HAP-1 (cell line): Measurements from ENCODE around the gene KIF19.
A peak's percentile ranks its signal among the peaks of the same experiment; 100 is the strongest.

Experiments
- DNase-seq, 2 experiments: peaks; one replicate each; pipeline ENCODE4 v3.0.0-alpha.2; 2016 to 2020; ENCODE audit warnings: low spot score in 2 of 2
- H3K27me3 ChIP-seq: fragments of 250-450 bp; sonication (Bioruptor Pico); 2 replicates; pipeline ENCODE4 v1.5.1; 2020; ENCODE audit warnings: low read depth, mild to moderate bottlenecking, moderate library complexity
- H3K36me3 ChIP-seq: fragments of 250-450 bp; sonication (Bioruptor Pico); replicated peaks from 2 replicates; pipeline ENCODE4 v1.5.1; 2020; ENCODE audit warnings: mild to moderate bottlenecking
- H3K4me1 ChIP-seq: fragments of 250-450 bp; sonication (Bioruptor Pico); 2 replicates; pipeline ENCODE4 v1.5.1; 2020; ENCODE audit warnings: mild to moderate bottlenecking
- H3K4me3 ChIP-seq: fragments of 250-450 bp; sonication (Bioruptor Pico); 2 replicates; pipeline ENCODE4 v1.5.1; 2020; ENCODE audit warnings: mild to moderate bottlenecking, moderate library complexity
- H3K9me3 ChIP-seq: fragments of 250-450 bp; sonication (Bioruptor Pico); 2 replicates; pipeline ENCODE4 v1.5.1; 2020; ENCODE audit warnings: mild to moderate bottlenecking, moderate library complexity
- in situ Hi-C: fragments of 300-500 bp; cut with MboI; formaldehyde crosslinking; loops from 3 replicates; pipeline ENCODE4 v1.14.3; 2020; ENCODE audit warnings: low sequenced_read_pairs, inconsistent platforms, mixed read lengths

KIF19 gene

DNA sequence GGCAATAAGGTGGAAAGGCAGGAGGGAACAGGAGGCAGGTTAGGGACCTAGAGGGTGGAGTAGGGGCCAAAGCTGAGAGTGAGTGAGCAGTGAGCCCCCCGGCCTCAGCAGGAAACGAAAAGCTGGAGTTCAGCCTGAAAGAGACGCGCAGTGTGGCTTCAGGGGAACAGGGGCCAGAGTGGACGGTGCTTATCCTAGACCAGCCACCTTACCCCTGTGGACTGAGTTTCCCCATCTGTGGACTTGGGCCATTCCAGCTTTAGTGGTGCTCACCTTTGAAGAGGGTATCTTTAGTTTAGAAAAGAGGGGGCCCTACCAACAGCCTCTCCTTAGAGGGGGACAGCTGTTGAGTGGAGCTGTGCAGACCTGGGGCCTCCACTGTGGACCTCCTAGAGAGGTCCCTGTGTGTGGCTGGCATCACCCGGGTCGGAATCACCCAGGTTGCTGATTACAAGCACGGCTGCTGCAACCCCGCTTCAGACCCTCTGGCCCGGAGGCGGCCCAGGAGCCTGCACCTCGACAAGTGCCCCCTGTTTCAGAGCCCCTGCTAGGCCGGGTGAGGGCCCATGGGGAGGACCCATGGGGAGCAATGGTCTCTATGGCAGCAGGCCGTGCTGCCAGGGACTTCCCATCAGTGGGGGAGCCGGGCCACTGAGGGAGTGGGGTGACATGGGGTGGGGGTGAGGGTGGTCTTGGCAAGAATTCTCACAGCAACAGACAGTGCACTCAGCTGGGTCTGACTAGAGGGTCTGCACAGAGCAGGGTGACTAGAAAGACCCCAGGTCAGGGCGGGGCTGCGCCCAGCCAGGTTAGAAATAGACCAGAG lies 43.9 kb downstream of the KIF19 start:
- DNase-seq: no peak
- Histone ChIP-seq H3K27me3 (0 out of 2 replicates have a peak, but pooled peaks cover 3% of the 10 kb centered on the region), H3K36me3 (no peaks in the 10 kb centered on the region), H3K4me3 (no peak overlapping the region), H3K4me1 (no peaks in the 10 kb centered on the region), H3K9me3 (no peaks in the 10 kb centered on the region)
- in situ Hi-C loops: no loop called here

DNA sequence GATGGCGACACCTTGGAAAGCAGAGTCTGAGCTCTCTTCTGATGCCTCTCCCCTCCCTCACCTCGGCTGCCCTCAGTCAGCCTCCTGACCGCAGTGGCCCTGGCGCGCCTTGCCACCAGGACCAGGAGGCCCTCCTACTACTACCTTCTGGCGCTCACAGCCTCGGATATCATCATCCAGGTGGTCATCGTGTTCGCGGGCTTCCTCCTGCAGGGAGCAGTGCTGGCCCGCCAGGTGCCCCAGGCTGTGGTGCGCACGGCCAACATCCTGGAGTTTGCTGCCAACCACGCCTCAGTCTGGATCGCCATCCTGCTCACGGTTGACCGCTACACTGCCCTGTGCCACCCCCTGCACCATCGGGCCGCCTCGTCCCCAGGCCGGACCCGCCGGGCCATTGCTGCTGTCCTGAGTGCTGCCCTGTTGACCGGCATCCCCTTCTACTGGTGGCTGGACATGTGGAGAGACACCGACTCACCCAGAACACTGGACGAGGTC lies 45.7 kb downstream of the KIF19 start:
- H3K36me3 ChIP-seq: no peaks in the 10 kb centered on the region
- H3K27me3 ChIP-seq: peaks cover 8% of the 10 kb centered on the region; the same call in 1 of the 2 replicates
- no peaks in the 10 kb centered on the region for H3K4me1 ChIP-seq
- in situ Hi-C loops: no loop called here
- no peaks in the 10 kb centered on the region for H3K9me3 ChIP-seq
- no peak overlapping the region for H3K4me3 ChIP-seq
- DNase-seq: no peak

GRCh38 chr17:74372426-74372825 lies 46.4 kb downstream of the KIF19 start:
- Histone ChIP-seq H3K4me1 (no peaks in the 10 kb centered on the region), H3K4me3 (no peak overlapping the region), H3K27me3 (peaks cover 11% of the 10 kb centered on the region; the same call in 1 of the 2 replicates), H3K9me3 (no peaks in the 10 kb centered on the region), H3K36me3 (no peaks in the 10 kb centered on the region)
- DNase-seq: no peak
- in situ Hi-C loops: no loop called here

GRCh38 chr17:74373838-74374606 lies 48.0 kb downstream of the KIF19 start:
- no peaks in the 10 kb centered on the region for H3K9me3 ChIP-seq
- H3K27me3 ChIP-seq: peaks cover 8% of the 10 kb centered on the region; the same call in 1 of the 2 replicates
- DNase-seq: no peak
- H3K4me1 ChIP-seq: no peaks in the 10 kb centered on the region
- no peak overlapping the region for H3K4me3 ChIP-seq
- H3K36me3 ChIP-seq: no peaks in the 10 kb centered on the region
- in situ Hi-C loops: no loop called here

GRCh38 chr17:74374858-74375257 lies 48.8 kb downstream of the KIF19 start:
- Histone ChIP-seq H3K36me3 (no peaks in the 10 kb centered on the region), H3K4me3 (no peak overlapping the region), H3K27me3 (peaks cover 8% of the 10 kb centered on the region; the same call in 1 of the 2 replicates), H3K4me1 (peaks cover 4% of the 10 kb centered on the region), H3K9me3 (no peaks in the 10 kb centered on the region)
- in situ Hi-C loops: no loop called here
- no peak for DNase-seq

DNA sequence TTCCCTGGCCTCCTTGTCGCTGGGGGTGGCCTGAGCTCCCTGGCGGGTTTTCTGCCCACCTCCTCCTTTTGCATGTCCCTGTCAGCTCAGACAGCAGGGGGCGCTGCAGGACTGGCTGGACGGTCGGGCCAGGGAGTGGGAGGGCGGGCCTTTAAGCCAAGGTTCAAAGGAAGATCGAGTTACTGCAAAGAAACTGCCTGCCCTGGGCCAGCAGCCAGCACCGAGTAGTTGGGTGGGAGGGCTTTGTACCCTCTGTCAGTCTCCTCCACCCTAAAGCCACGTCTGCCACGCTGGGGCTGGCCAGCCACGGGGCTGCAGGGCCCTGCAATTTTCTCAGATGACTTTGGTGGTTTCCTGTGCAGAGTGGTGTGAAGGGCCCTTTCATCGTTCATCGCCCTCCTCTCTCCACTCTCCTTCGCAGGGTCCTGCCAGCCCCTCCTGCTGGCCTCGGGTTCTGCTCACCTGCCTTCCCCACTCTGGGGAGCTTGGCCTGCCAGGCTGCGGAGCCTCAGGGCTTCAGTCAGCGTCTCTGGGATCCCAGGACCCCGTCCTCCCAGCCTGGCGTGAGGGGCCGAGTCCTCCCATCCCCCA lies 53.6 kb downstream of the KIF19 start:
- Histone ChIP-seq H3K4me3 (no peak overlapping the region), H3K36me3 (no peaks in the 10 kb centered on the region), H3K9me3 (no peaks in the 10 kb centered on the region), H3K4me1 (peaks cover 4% of the 10 kb centered on the region), H3K27me3 (peaks cover 8% of the 10 kb centered on the region; the same call in 1 of the 2 replicates)
- DNase-seq: peak; percentile 80 to 98
- in situ Hi-C loops: no loop called here

DNA sequence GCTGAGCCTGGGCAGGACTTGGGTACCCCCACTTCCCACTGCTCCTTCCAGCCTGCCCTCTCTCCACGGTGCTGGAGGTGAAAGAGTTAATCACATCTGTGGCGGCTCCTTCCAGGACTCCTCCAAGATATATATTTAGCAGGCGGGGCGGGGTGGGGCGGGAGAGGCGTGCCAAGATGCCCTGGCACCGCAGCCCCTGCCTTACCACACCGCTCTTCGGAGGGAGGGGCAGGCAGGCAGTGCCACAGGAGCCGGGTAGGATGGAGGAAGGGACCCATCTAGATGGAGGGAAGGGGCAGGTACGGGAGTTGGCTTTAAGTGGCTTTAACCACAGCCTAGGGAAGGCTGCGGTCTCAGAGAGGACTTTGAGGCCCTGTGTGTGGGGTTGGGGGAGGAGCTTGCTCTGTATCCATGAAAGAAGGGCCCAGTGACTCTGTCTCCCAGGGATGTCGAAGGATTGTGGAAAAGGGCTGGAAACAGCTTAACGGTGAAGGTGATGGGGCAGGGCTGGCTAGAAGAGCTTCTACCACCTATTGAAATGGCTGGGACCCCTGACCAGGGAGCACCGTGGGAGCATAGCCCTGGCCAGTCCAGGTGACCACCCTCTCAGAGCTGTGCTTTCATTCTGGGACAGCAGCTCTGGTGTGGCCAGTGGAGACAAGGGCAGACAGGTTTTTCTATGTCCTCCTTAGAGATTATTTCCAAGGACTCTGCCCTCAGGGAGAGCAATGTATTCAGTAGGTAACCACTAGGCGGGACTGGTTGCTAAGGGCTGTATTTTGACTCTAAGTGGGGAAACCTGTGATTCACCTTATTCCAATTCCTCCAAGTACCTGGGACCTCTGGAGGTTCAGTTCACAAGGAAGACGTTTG lies 54.3 kb downstream of the KIF19 start:
- peaks cover 4% of the 10 kb centered on the region for H3K4me1 ChIP-seq
- H3K36me3 ChIP-seq: no peaks in the 10 kb centered on the region
- H3K9me3 ChIP-seq: no peaks in the 10 kb centered on the region
- in situ Hi-C loops: no loop called here
- no peak overlapping the region for H3K4me3 ChIP-seq
- no peak for DNase-seq
- peaks cover 8% of the 10 kb centered on the region; the same call in 1 of the 2 replicates for H3K27me3 ChIP-seq

DNA sequence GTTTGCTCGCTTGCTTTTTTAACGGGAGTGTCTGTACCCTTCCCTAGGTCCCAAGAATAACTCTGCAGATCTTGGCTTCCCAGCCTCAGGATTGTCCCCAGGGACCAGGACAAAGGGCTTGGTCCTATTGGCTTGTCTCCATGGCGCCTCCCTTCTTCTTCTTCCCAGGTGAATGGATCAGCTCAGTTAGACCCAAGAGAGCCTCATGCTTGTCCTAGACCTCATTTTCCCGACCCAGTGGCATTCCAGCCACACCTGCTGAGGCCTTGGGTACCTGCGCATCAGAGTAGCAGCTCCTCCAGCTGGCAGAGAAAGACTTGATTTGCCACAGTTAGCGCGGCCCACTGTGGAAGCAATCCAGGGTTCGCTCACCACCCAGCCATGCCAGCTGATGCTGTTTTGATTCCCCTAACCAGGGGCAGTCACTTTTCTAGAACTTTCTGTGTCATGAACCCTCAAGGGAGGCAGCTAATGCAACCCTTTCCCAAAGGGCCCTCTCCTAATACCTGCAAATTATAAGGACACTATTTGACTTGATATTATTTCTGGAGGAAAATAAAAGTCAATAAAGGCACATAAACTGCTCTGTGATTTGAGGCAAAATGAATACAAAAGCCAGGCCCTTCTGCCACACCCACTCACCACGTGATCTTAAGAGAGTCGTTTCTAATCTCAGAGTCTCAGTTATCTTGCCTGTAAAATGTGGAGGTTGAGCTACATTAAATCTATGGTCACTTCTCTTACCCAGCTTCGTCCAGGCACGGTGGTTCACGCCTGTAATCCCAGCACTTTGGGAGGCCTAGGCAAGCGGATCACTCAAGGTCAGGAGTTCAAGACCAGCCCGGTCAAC lies 55.2 kb downstream of the KIF19 start:
- in situ Hi-C loops: no loop called here
- DNase-seq: no peak
- H3K4me1 ChIP-seq: peaks cover 4% of the 10 kb centered on the region
- no peak overlapping the region for H3K4me3 ChIP-seq
- H3K27me3 ChIP-seq: peaks cover 8% of the 10 kb centered on the region; the same call in 1 of the 2 replicates
- no peaks in the 10 kb centered on the region for H3K9me3 ChIP-seq
- no peaks in the 10 kb centered on the region for H3K36me3 ChIP-seq

DNA sequence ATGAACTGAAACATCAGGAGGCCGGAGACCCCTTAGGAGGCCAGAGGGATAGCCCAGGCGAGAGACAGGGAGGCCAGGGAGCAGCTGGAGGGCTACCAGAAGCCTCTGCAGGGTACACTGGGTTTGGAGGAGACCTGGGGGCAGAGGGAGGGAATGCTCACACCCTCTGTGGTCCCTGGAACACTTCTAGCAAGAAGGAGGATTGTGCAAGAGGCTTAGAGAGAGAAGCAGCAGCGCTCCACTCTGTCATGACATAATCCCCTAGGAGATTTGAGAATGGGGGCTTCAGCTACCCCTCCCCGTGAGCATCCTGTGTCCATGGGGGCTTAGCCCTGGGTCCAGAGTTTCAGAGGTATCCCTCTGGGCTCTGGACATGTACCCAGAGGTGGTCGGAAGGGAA lies 57.1 kb downstream of the KIF19 start:
- H3K4me3 ChIP-seq: no peak overlapping the region
- no peaks in the 10 kb centered on the region for H3K9me3 ChIP-seq
- DNase-seq: no peak
- H3K36me3 ChIP-seq: no peaks in the 10 kb centered on the region
- in situ Hi-C loops: no loop called here
- peaks cover 4% of the 10 kb centered on the region for H3K4me1 ChIP-seq
- no peaks in the 10 kb centered on the region for H3K27me3 ChIP-seq

DNA sequence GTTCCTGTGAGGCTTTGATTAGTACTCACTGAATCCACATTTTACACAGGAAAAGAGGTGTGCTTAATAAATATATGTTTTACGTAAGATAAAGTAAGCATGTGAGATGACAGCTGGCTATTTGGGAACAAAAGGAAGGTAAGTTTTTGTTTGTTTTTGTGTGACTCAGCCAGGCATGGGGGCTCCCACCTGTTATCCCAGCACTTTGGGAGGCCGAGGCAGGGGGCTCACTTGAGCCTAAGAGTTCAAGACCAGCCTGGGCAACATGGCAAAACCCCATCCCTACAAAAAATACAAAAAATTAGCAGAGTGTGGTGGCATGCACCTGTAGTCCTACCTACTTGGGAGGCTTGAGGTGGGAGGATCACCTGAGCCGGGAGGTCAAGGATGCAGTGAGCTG lies 59.2 kb downstream of the KIF19 start:
- H3K9me3 ChIP-seq: no peaks in the 10 kb centered on the region
- no peak for DNase-seq
- H3K36me3 ChIP-seq: no peaks in the 10 kb centered on the region
- H3K27me3 ChIP-seq: no peaks in the 10 kb centered on the region
- in situ Hi-C loops: no loop called here
- H3K4me1 ChIP-seq: no peaks in the 10 kb centered on the region
- H3K4me3 ChIP-seq: no peak overlapping the region

- Histone ChIP-seq H3K36me3 (no peaks in the 10 kb centered on the region), H3K27me3 (no peaks in the 10 kb centered on the region), H3K9me3 (no peaks in the 10 kb centered on the region), H3K4me3 (no peak overlapping the region), H3K4me1 (no peaks in the 10 kb centered on the region)
- no peak for DNase-seq
- in situ Hi-C loops: no loop called here
These were observed 60.4 kb downstream of the KIF19 start for GRCh38 chr17:74386386-74386785.

- Histone ChIP-seq H3K9me3 (no peaks in the 10 kb centered on the region), H3K4me1 (no peaks in the 10 kb centered on the region), H3K27me3 (no peaks in the 10 kb centered on the region), H3K36me3 (no peaks in the 10 kb centered on the region), H3K4me3 (no peak overlapping the region)
- DNase-seq: no peak
- in situ Hi-C loops: no loop called here
These were observed 61.6 kb downstream of the KIF19 start for GRCh38 chr17:74387365-74388218.
